PC-3 (cell line): ENCODE data around the gene DLGAP4. TPM values are rescaled to one million over a fixed set of nuclear protein-coding genes. Genes with fewer than 3 reads are reported as not detected.

Experiments
- ATAC-seq: fragments of 200-7000 bp; cut with Tn5 transposase; 2 replicates; pipeline ENCODE4 v1.9.1; 2020; ENCODE audit warnings: mild to moderate bottlenecking, moderate library complexity
- BruUV-seq: library from RNA; stranded (reverse); fragments of 400-500 nt; replicated peaks from 2 replicates; lab custom pipeline; 2021; lab: Mats Ljungman, UMichigan
- CTCF ChIA-PET: fragments of 300-600 bp; sonication (Branson Sonifier 250); formaldehyde crosslinking; loops from one replicate; lab custom pipeline; 2022; ENCODE audit warnings: antibody characterized with exemption; lab: Charles Lee
- POLR2A ChIA-PET: fragments of 300-600 bp; sonication (Branson Sonifier 250); formaldehyde crosslinking; loops from one replicate; lab custom pipeline; 2022; ENCODE audit warnings: antibody characterized with exemption; ENCODE audit not compliant: unreplicated experiment; lab: Charles Lee
- DNase-seq: peaks from one replicate; pipeline ENCODE4 v3.0.0-alpha.2; 2015
- H2AFZ ChIP-seq: fragments of 300-600 bp; sonication (generic); 2 replicates; pipeline ENCODE4 v1.6.0; 2016; ENCODE audit warnings: antibody characterized with exemption, low read length
- H3F3A ChIP-seq: fragments of 300-600 bp; sonication (generic); one replicate; pipeline ENCODE4 v1.6.0; 2017; ENCODE audit warnings: antibody characterized with exemption, low read length, control low read depth, mild to moderate bottlenecking; ENCODE audit not compliant: unreplicated experiment
- H3K27ac ChIP-seq: fragments of 300-600 bp; sonication (generic); 2 replicates; pipeline ENCODE4 v1.5.1; 2016; ENCODE audit warnings: mild to moderate bottlenecking, low read length
- H3K27me3 ChIP-seq: fragments of 300-600 bp; sonication (generic); 2 replicates; pipeline ENCODE4 v1.6.1; 2016; ENCODE audit warnings: low read length, mixed read lengths
- H3K36me3 ChIP-seq: fragments of 300-600 bp; sonication (generic); 2 replicates; pipeline ENCODE4 v1.6.1; 2016; ENCODE audit warnings: low read depth, mixed run types, low read length, mixed read lengths
- H3K4me1 ChIP-seq: fragments of 300-600 bp; sonication (generic); 2 replicates; pipeline ENCODE4 v1.5.1; 2016; ENCODE audit warnings: low read length; ENCODE audit not compliant: insufficient read depth
- H3K4me2 ChIP-seq: fragments of 300-600 bp; sonication (generic); 2 replicates; pipeline ENCODE4 v1.6.0; 2016; ENCODE audit warnings: low read length
- H3K4me3 ChIP-seq: fragments of 300-600 bp; sonication (generic); 2 replicates; pipeline ENCODE4 v1.5.1; 2016; ENCODE audit warnings: mild to moderate bottlenecking, low read length, mixed read lengths
- H3K79me2 ChIP-seq: fragments of 300-600 bp; sonication (generic); 2 replicates; pipeline ENCODE4 v1.6.1; 2017; ENCODE audit warnings: low read length, mixed read lengths
- H3K9ac ChIP-seq: fragments of 300-600 bp; sonication (generic); 2 replicates; pipeline ENCODE4 v1.6.0; 2016; ENCODE audit warnings: mild to moderate bottlenecking, low read length
- H3K9me2 ChIP-seq: fragments of 300-600 bp; sonication (generic); replicated peaks from 2 replicates; pipeline ENCODE4 v1.6.1; 2016; ENCODE audit warnings: mixed run types, low read length, mixed read lengths
- H3K9me3 ChIP-seq: fragments of 300-600 bp; sonication (generic); 2 replicates; pipeline ENCODE4 v1.6.1; 2016; ENCODE audit warnings: low read length, mixed read lengths
- H4K20me1 ChIP-seq: fragments of 300-600 bp; sonication (generic); 2 replicates; pipeline ENCODE4 v1.6.1; 2016; ENCODE audit warnings: low read length, mixed read lengths
- EZH2 ChIP-seq: fragments of 300-600 bp; sonication (generic); IDR thresholded peaks from one replicate; pipeline ENCODE4 v1.6.1; 2017; ENCODE audit warnings: antibody characterized with exemption, mild to moderate bottlenecking, low read length; ENCODE audit not compliant: unreplicated experiment
- EZH2phosphoT487 ChIP-seq: fragments of 300-600 bp; sonication (generic); IDR thresholded peaks from 2 replicates; pipeline ENCODE4 v1.6.1; 2018; ENCODE audit warnings: mild to moderate bottlenecking, antibody characterized with exemption, low read length, borderline replicate concordance
- intact Hi-C: fragments of 100-400 bp; cut with micrococcal nuclease; formaldehyde crosslinking; loops from 2 replicates; pipeline ENCODE4 v1.9.0; 2023
- total RNA-seq: library from RNA; depleted of rRNA; stranded (reverse); fragments of >200 nt; gene quantifications from 2 replicates; pipeline ENCODE4 v1.2.3, GENCODE V29; 2014
- TF ChIP-seq, protein P1 (sequence below): fragments of 300-600 bp; sonication (generic); conservative IDR thresholded peaks from 2 replicates; pipeline ENCODE4 v1.5.1; 2017; ENCODE audit warnings: antibody characterized with exemption, low read depth, mild to moderate bottlenecking, low read length

The DLGAP4 gene
- total RNA-seq, 1 experiment from 2014 or later = 21.0 TPM

DNA sequence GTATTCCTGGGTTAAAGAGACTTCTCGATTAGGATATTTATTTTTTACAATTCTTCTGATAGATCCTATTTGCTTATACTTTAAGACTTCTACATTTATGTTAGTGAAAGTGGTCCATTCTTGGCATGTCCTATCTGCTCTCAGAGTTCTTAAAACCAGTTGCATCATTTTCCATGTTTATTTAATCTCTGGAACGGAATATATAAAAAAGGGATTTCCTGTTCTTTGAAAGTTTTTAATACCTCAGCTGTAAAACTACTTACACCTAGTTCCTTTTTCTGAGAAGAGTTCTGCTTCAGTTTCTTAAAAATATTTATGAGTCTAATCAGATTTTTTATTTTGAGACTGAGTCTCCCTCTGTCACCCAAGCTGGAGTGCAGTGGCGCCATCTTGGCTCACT, 217.2 kb downstream of the DLGAP4 start:
- no TSS peak for BruUV-seq
- no peak overlapping the region for H3K4me3 ChIP-seq
- intact Hi-C loops = no loop called here
- H3K9me3 ChIP-seq = no peaks in the 10 kb centered on the region
- peaks cover 36% of the 10 kb centered on the region; the same call in 1 of the 2 replicates for H3K36me3 ChIP-seq
- no peaks in the 10 kb centered on the region for H3K9me2 ChIP-seq
- no peaks in the 10 kb centered on the region for H3K79me2 ChIP-seq
- POLR2A ChIA-PET = no interaction called here
- no peak overlapping the region for H3K27ac ChIP-seq
- H4K20me1 ChIP-seq = no peaks in the 10 kb centered on the region
- H3K4me2 ChIP-seq = no peak overlapping the region
- H3F3A ChIP-seq = no peaks in the 10 kb centered on the region
- no peaks in the 10 kb centered on the region for H3K4me1 ChIP-seq
- CTCF ChIA-PET = no interaction called here
- H3K27me3 ChIP-seq = no peaks in the 10 kb centered on the region
- no peak overlapping the region for H3K9ac ChIP-seq
- H2AFZ ChIP-seq = no peak overlapping the region
- no peak for TF ChIP-seq EZH2phosphoT487
- TF ChIP-seq, protein P1, sequence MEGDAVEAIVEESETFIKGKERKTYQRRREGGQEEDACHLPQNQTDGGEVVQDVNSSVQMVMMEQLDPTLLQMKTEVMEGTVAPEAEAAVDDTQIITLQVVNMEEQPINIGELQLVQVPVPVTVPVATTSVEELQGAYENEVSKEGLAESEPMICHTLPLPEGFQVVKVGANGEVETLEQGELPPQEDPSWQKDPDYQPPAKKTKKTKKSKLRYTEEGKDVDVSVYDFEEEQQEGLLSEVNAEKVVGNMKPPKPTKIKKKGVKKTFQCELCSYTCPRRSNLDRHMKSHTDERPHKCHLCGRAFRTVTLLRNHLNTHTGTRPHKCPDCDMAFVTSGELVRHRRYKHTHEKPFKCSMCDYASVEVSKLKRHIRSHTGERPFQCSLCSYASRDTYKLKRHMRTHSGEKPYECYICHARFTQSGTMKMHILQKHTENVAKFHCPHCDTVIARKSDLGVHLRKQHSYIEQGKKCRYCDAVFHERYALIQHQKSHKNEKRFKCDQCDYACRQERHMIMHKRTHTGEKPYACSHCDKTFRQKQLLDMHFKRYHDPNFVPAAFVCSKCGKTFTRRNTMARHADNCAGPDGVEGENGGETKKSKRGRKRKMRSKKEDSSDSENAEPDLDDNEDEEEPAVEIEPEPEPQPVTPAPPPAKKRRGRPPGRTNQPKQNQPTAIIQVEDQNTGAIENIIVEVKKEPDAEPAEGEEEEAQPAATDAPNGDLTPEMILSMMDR = no peak
- no peak for TF ChIP-seq EZH2
- ATAC-seq (no peak), DNase-seq (no peak)

DNA sequence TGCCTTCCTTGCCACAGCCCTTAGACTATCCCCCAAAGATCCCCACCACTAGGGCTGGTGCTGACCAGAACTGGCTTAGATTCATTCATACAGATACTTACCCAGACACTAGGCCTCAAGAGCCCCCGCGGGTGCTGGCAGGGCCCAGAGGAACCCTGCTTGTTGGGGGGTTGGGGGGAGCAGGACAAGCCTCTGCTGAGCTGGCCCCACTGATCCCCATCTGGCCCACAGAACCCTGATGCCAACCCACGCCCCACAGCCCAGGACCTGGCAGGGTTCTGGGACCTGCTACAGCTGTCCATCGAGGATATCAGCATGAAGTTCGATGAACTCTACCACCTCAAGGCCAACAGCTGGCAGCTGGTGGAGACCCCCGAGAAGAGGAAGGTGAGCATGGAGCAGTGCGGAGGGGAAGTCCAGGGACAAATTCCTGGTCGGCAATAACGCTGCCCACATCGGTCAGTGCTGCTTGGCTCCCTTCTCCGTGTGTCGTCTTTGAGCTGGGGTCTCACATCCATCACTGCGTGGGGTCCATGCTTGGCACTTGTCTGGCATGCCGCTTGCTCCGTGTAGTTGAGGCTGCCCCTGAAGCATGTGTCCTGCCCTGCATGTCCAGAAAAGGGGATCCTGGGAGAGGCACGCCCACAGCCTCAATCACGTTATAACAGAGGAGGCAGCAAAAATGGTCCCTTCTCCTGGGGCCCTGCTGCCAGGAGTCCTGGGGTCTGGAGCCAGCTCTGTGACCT, 219.7 kb downstream of the DLGAP4 start:
- no peak overlapping the region for H3K4me2 ChIP-seq
- ChIA-PET POLR2A (no interaction called here), CTCF (no interaction called here)
- no peaks in the 10 kb centered on the region for H3K27me3 ChIP-seq
- H3F3A ChIP-seq = no peaks in the 10 kb centered on the region
- BruUV-seq = no TSS peak
- H3K9me3 ChIP-seq = no peaks in the 10 kb centered on the region
- H3K36me3 ChIP-seq = peaks cover 32% of the 10 kb centered on the region; the same call in 1 of the 2 replicates
- H3K9ac ChIP-seq = no peak overlapping the region
- DNase-seq (no peak), ATAC-seq (no peak)
- no peaks in the 10 kb centered on the region for H3K79me2 ChIP-seq
- no peak overlapping the region for H2AFZ ChIP-seq
- TF ChIP-seq EZH2phosphoT487 (no peak), EZH2 (no peak)
- TF ChIP-seq, protein P1 = no peak
- H3K9me2 ChIP-seq = no peaks in the 10 kb centered on the region
- intact Hi-C loops = no loop called here
- no peak overlapping the region for H3K27ac ChIP-seq
- H3K4me3 ChIP-seq = no peak overlapping the region
- no peaks in the 10 kb centered on the region for H4K20me1 ChIP-seq
- no peaks in the 10 kb centered on the region for H3K4me1 ChIP-seq

DNA sequence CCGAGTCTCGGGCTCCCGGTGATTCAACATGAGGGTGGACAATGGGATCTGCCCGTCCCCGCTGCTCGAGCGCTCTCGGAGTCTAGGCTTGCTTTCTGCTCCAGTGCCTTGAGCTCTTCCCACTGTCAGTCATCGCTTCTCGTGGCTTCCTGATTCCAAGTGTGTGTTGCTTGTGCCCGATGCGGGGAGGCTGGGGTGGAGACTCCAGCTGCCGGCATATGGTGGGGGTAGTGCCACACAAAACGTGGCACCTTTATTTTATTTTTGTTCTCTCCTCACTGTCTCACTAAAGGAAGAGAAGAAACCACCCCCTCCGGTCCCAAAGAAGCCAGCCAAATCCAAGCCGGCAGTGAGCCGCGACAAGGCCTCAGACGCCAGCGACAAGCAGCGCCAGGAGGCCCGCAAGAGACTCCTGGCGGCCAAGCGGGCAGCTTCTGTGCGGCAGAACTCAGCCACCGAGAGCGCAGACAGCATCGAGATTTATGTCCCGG, 220.4 kb downstream of the DLGAP4 start:
- H4K20me1 ChIP-seq = no peaks in the 10 kb centered on the region
- no peaks in the 10 kb centered on the region for H3K9me2 ChIP-seq
- no peak overlapping the region for H3K4me2 ChIP-seq
- no peaks in the 10 kb centered on the region for H3K4me1 ChIP-seq
- no peak for DNase-seq
- intact Hi-C loops = no loop called here
- no TSS peak for BruUV-seq
- no peaks in the 10 kb centered on the region for H3K9me3 ChIP-seq
- ATAC-seq = no peak
- no peak overlapping the region for H3K9ac ChIP-seq
- no peaks in the 10 kb centered on the region for H3K27me3 ChIP-seq
- no peak overlapping the region for H3K4me3 ChIP-seq
- no peak overlapping the region for H3K27ac ChIP-seq
- H3F3A ChIP-seq = no peaks in the 10 kb centered on the region
- TF ChIP-seq, protein P1 = no peak
- no peak for TF ChIP-seq EZH2
- TF ChIP-seq EZH2phosphoT487 = no peak
- no peaks in the 10 kb centered on the region for H3K79me2 ChIP-seq
- CTCF ChIA-PET = no interaction called here
- POLR2A ChIA-PET = no interaction called here
- no peak overlapping the region for H2AFZ ChIP-seq
- peaks cover 32% of the 10 kb centered on the region; the same call in 1 of the 2 replicates for H3K36me3 ChIP-seq
